HepG2 (cell line): ENCODE data around the gene FOXE3. TPM values are rescaled to one million over a fixed set of nuclear protein-coding genes. Genes with fewer than 3 reads are reported as not detected.

ENCODE experiments used
- AHR ChIP-seq: IDR thresholded peaks from 2 replicates; pipeline ENCODE4 v1.6.1; 2018; ENCODE audit warnings: missing genetic modification reagents, missing compliant biosample characterization
- AKNA ChIP-seq: sonication (generic); formaldehyde crosslinking; IDR thresholded peaks from 2 replicates; pipeline ENCODE4 v1.4.0; 2020; ENCODE audit warnings: missing genetic modification reagents, borderline replicate concordance
- DRAP1 ChIP-seq: IDR thresholded peaks from 2 replicates; pipeline ENCODE4 v1.6.1; 2016; ENCODE audit warnings: missing genetic modification reagents, missing compliant biosample characterization
- FOXA1 ChIP-seq, 2 experiments: fragments of 450-650 bp in 1 of 2; sonication (generic) in 1 of 2; formaldehyde crosslinking in 1 of 2; IDR thresholded peaks; 2 replicates each; pipeline versions ENCODE4 v1.4.0 to v1.6.1; 2016 to 2020; ENCODE audit warnings: missing genetic modification reagents in 1 of 2
- HDAC6 ChIP-seq: fragments of 200-600 bp; sonication (generic); IDR thresholded peaks from 2 replicates; pipeline ENCODE4 v1.7.0; 2017; ENCODE audit warnings: mild to moderate bottlenecking, antibody characterized with exemption, low read length, low read depth
- HNRNPK ChIP-seq: fragments of 200-400 bp; formaldehyde crosslinking; IDR thresholded peaks from 2 replicates; pipeline ENCODE4 v1.6.1; 2018; ENCODE audit warnings: low read length, low read depth, moderate library complexity, mild to moderate bottlenecking; ENCODE audit not compliant: poor library complexity, severe bottlenecking
- KDM2A ChIP-seq: sonication (generic); formaldehyde crosslinking; IDR thresholded peaks from 2 replicates; pipeline ENCODE4 v1.4.0; 2020; ENCODE audit warnings: low read depth, missing genetic modification reagents, borderline replicate concordance
- KMT2B ChIP-seq: IDR thresholded peaks from 2 replicates; pipeline ENCODE4 v1.6.1; 2016; ENCODE audit warnings: missing genetic modification reagents, missing compliant biosample characterization
- PAX8 ChIP-seq: sonication (generic); formaldehyde crosslinking; IDR thresholded peaks from 2 replicates; pipeline ENCODE4 v1.8.0; 2022; ENCODE audit warnings: mild to moderate bottlenecking, missing genetic modification reagents, borderline replicate concordance
- PBX3 ChIP-seq: sonication (generic); formaldehyde crosslinking; IDR thresholded peaks from 2 replicates; pipeline ENCODE4 v1.8.1; 2023; ENCODE audit warnings: missing genetic modification reagents, inconsistent platforms, borderline replicate concordance
- POLR2G ChIP-seq: fragments of 200-400 bp; formaldehyde crosslinking; IDR thresholded peaks from 2 replicates; pipeline ENCODE4 v1.6.1; 2018; ENCODE audit warnings: mild to moderate bottlenecking, low read depth, low read length, moderate library complexity
- REXO4 ChIP-seq: sonication (generic); formaldehyde crosslinking; IDR thresholded peaks from 2 replicates; pipeline ENCODE4 v1.8.0; 2022; ENCODE audit warnings: missing genetic modification reagents, mild to moderate bottlenecking, borderline replicate concordance
- RFXANK ChIP-seq: IDR thresholded peaks from 2 replicates; pipeline ENCODE4 v1.6.1; 2016
- SOX13 ChIP-seq, 3 experiments: fragments of 450-650 bp in 1 of 3; sonication (generic) in 1 of 3; formaldehyde crosslinking in 1 of 3; IDR thresholded peaks in 2 of 3; conservative IDR thresholded peaks in 1 of 3; 2 replicates each; pipeline versions ENCODE4 v1.5.0 to v1.6.1; 2016 to 2020; ENCODE audit warnings: antibody characterized with exemption in 1 of 3, mild to moderate bottlenecking in 1 of 3, missing compliant biosample characterization in 1 of 3, missing genetic modification reagents in 1 of 3, moderate library complexity in 1 of 3
- XRCC5 ChIP-seq: fragments of 200-400 bp; formaldehyde crosslinking; optimal IDR thresholded peaks from 2 replicates; pipeline ENCODE3; 2017; ENCODE audit warnings: mild to moderate bottlenecking, low read length
- ZNF382 ChIP-seq: sonication (generic); formaldehyde crosslinking; IDR thresholded peaks from 2 replicates; pipeline ENCODE4 v1.5.0; 2020; ENCODE audit warnings: missing genetic modification reagents, mild to moderate bottlenecking, borderline replicate concordance
- ZNF556 ChIP-seq: sonication (generic); formaldehyde crosslinking; IDR thresholded peaks from 2 replicates; pipeline ENCODE4 v1.4.0; 2020; ENCODE audit warnings: mild to moderate bottlenecking, missing genetic modification reagents, borderline replicate concordance
- ZNF652 ChIP-seq: IDR thresholded peaks from 2 replicates; pipeline ENCODE4 v1.6.1; 2016; ENCODE audit warnings: low read depth, borderline replicate concordance
- ZNF720 ChIP-seq: sonication (generic); formaldehyde crosslinking; IDR thresholded peaks from 2 replicates; pipeline ENCODE4 v1.4.0; 2020; ENCODE audit warnings: missing genetic modification reagents
- ZNF737 ChIP-seq: sonication (generic); formaldehyde crosslinking; IDR thresholded peaks from 2 replicates; pipeline ENCODE4 v1.5.0; 2020; ENCODE audit warnings: missing genetic modification reagents, mild to moderate bottlenecking, borderline replicate concordance
- polyA plus RNA-seq, 8 experiments: library from polyadenylated mRNA; depleted of rRNA in 3 of 8; stranded (reverse) in 7 of 8; unstranded in 1 of 8; fragments of >200 nt; fragmentation: Illumina TruSeq in 4 of 8; extraction: Trizol in 4 of 8; gene quantifications; 2 replicates each; pipeline versions ENCODE4 v1.2.1 to v1.2.3, GENCODE V29; 2011 to 2016; ENCODE audit warnings: low read depth in 4 of 8, missing spikeins in 1 of 8, mixed read lengths in 1 of 8; ENCODE audit not compliant: insufficient read depth in 1 of 8
- total RNA-seq, 5 experiments: library from RNA; depleted of rRNA; stranded (reverse); fragments of >200 nt; fragmentation: Illumina TruSeq; extraction: Trizol; gene quantifications; 2 replicates each; pipeline ENCODE4 v1.2.3, GENCODE V29; 2016; ENCODE audit warnings: low read depth in 1 of 5
- TF ChIP-seq, protein P1 (sequence below): sonication (generic); IDR thresholded peaks from 2 replicates; pipeline ENCODE4 v1.6.1; 2016; ENCODE audit warnings: low read depth, borderline replicate concordance

FOXE3 gene
- total and polyA plus RNA-seq, 2 of the 13 experiments (the other 11 are each of a cell fraction or from before 2014, with no cell fraction given) = not detected

DNA sequence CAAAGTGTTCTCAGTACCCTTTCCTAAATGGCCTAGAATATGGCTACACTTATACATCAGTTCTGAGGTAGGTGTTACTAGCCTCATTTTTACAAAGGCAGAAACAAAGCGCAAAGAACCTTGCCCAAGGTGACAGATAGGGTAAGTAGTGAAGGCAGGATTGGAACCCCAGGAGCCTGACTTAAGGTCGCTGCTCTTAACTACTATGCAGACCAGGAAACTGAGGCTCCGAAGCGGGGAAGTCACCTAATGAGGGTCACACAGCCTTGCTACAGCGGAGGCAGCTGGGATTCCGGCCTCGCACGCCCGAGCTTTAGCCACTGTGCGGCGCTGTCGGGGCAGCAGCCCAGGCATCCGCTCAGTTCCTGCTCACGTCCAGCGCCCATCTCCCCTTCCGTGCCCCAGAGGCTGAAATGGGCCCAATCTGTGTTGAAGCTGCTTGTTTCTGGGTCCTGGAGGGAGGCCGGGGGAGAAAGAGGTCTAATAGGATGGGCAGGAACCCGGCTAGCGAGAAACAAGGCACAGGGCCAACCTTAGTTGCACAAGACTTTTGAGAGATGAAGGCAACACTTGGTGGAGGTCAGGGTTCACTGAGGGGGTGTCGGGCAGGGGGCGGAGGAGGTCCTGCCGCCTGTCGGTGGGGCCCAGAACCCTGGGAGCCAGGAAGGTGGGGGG is 20.4 kb downstream of the FOXE3 start (continued):
- TF ChIP-seq POLR2G = no peak
- TF ChIP-seq XRCC5 = peak; percentile 93
- no peak for TF ChIP-seq ZNF382 (CRISPR knock-in tag)
- peak; percentile 17; the same call in 1 of the 2 replicates for TF ChIP-seq ZNF556 (CRISPR knock-in tag)
- no peak for TF ChIP-seq FOXA1 (IDR thresholded peaks at IDR 0.05)
- TF ChIP-seq FOXA1 (CRISPR knock-in tag; IDR thresholded peaks at IDR 0.05) = 0 out of 2 replicates have a peak, but pooled peaks have one; percentile 3
- TF ChIP-seq RFXANK (CRISPR knock-in tag) = no peak
- TF ChIP-seq AHR (CRISPR knock-in tag) = no peak
- no peak for TF ChIP-seq REXO4
- no peak for TF ChIP-seq PAX8 (CRISPR knock-in tag)
- TF ChIP-seq SOX13 (IDR thresholded peaks at IDR 0.05) = no peak
- TF ChIP-seq SOX13 (CRISPR knock-in tag; conservative IDR thresholded peaks at IDR 0.05 in 1 of 2, IDR thresholded peaks at IDR 0.05 in 1 of 2) = no peak
- no peak for TF ChIP-seq KMT2B (CRISPR knock-in tag)
- no peak for TF ChIP-seq HDAC6
- no peak for TF ChIP-seq AKNA (CRISPR knock-in tag)
- TF ChIP-seq, protein P1, sequence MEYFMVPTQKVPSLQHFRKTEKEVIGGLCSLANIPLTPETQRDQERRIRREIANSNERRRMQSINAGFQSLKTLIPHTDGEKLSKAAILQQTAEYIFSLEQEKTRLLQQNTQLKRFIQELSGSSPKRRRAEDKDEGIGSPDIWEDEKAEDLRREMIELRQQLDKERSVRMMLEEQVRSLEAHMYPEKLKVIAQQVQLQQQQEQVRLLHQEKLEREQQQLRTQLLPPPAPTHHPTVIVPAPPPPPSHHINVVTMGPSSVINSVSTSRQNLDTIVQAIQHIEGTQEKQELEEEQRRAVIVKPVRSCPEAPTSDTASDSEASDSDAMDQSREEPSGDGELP = no peak
- no peak for TF ChIP-seq HNRNPK
- no peak for TF ChIP-seq ZNF720 (CRISPR knock-in tag)
- TF ChIP-seq ZNF737 (CRISPR knock-in tag) = no peak
- peak; percentile 78 for TF ChIP-seq KDM2A (CRISPR knock-in tag)
- no peak for TF ChIP-seq ZNF652 (CRISPR knock-in tag)
- TF ChIP-seq PBX3 = no peak
- TF ChIP-seq DRAP1 (CRISPR knock-in tag) = 0 out of 2 replicates have a peak, but pooled peaks have one; percentile 18
